HG03066 (cell line): Measurements from ENCODE around the gene TP53BP1.

ENCODE experiments used
- ATAC-seq: cut with Tn5 transposase; IDR thresholded peaks from one replicate; pipeline ENCODE4 v1.9.1; 2021; ENCODE audit warnings: low read depth; ENCODE audit not compliant: unreplicated experiment

Gene TP53BP1

GRCh38 chr15:43489191-43489590, 3.8 kb downstream of the TP53BP1 start:
- ATAC-seq, result no peak

DNA sequence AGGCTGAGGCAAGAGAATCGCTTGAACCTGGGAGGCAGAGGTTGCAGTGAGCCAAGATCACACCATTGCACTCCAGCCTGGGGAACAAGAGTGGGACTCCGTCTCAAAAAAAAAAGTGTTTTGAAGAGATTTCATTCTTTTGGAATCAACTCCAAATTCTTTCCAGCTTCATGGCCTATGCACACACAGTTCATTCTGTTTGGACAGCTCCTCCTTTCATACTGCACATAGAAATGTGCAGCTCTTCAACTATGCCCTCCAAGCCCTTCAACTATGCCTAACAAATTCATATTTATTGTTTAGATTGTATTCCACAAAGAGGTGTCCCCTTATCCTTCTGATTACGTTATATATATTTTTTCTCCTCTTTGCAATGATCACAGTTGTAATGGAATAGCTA, 4.2 kb downstream of the TP53BP1 start:
- ATAC-seq, result no peak

- ATAC-seq, result no peak
Measured at GRCh38 chr15:43487271-43487895, 5.6 kb downstream of the TP53BP1 start.

DNA sequence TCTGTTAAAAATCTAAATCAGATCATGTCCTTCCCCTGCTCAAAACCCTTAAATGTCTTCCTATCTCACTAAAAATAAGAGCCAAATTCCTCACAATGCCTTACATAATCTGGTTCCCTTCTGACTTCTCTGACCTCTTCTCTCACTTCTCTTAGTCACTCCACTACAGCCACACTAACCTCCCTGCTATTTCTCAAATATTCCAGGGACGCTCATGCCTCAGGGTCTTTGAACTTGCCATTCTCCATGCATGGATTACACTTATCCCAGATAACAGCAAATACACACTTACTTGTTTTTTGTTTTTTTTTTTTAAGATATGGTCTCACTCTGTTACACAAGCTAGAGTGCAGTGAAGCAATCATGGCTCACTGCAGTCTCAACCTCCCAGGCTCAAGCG, 8.5 kb downstream of the TP53BP1 start:
- no peak for ATAC-seq

- ATAC-seq, result no peak
Measured at GRCh38 chr15:43483297-43484128, 9.4 kb downstream of the TP53BP1 start.

DNA sequence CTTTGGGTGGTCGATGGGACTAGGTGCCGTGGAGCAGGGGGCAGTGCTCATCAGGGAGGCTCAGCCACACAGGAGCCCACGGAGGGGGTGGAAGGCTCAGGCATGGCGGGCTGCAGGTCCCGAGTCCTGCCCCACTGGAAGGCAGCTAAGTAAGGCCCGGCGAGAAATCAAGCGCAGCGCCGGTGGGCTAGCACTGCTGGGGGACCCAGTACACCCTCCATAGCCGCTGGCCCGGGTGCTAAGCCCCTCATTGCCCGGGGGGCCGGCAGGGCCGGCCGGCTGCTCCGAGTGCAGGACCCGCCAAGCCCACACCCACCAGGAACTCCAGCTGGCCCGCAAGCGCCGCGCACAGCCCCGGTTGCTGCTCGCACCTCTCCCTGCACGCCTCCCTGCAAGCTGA, 19.1 kb downstream of the TP53BP1 start:
- ATAC-seq, result no peak

DNA sequence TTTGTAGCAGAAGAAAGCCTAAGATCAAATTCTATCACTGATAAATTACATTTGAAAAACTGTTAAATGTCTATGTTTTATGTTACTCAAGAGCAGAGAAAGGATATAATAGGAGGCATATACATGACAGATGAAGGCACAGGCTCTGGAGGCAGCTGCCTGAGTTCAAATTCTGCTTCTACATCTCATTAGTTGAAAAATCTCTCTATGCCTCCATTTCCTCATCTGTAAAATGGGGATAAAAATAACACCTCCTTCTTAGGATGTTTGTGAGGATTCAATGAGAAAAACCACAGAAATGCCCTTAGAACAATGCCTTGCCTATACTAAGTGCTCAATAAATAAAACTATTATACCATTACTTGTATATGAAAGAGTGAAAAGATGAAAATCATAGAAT, 21.0 kb downstream of the TP53BP1 start:
- ATAC-seq, result no peak

DNA sequence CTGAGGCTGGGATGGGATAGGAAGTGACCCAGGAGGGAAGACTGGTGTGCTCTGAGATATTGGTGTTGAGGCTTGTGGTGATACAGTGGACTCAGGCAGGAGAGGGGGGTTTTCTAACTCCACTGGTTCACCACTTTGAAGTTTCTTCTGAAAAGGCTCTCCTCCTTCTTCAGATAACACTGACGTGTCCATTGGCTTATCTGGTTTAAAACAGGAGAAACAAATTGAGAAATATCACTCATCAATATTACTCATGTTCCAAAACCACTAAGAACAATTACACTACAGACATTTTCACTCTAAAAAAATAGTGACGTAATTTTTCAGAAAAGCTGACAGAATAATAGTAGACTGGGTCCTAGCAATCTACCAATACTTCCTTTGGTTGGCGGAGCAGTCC, 23.1 kb downstream of the TP53BP1 start:
- no peak for ATAC-seq

GRCh38 chr15:43465100-43465499, 27.9 kb downstream of the TP53BP1 start:
- ATAC-seq, result no peak

- no peak for ATAC-seq
Measured at GRCh38 chr15:43463998-43464397, 29.0 kb downstream of the TP53BP1 start.

GRCh38 chr15:43463507-43463906, 29.4 kb downstream of the TP53BP1 start:
- ATAC-seq, result no peak

DNA sequence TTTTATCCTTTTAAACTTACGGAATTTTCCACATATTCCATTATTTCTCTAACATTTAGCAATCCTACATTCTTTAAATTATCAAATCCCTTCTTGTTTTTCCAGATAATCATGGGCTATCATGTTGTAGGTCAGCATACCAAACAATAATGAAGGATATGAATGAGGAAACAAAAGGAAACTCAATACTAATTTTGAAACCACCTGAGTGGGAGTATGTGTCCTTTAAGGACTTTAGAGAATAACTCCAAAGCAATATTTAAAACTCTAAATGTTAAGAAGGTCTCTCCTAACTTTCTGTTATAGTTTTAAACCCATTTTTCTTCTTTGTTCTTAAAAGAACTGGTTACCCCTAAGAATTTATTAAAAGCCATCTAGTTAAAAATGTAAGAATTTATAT, 43.0 kb downstream of the TP53BP1 start:
- ATAC-seq, result no peak

GRCh38 chr15:43446344-43446743, 46.6 kb downstream of the TP53BP1 start:
- ATAC-seq, result no peak

DNA sequence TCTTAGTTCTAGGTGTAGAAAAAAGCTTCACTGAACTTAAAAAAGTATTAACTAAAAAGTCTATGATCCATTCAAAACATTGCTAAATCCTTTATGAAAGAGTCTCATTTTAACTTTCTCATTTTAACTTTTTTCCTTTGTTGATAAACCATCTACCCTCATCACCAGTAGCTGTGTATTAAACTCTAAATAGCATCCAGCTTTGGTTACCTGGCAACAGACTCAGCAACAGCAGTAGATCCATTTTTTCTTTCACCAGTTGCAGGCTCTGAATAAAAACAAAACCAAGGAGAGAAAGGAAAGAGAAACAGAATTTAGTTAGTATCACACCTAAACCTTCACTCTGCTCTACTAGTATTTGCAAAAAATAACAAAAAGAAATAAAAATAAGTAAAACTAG, 51.6 kb downstream of the TP53BP1 start:
- ATAC-seq, result no peak

- peak; percentile 58 for ATAC-seq
Measured at GRCh38 chr15:43440721-43441281, 52.2 kb downstream of the TP53BP1 start.

- no peak for ATAC-seq
Measured at GRCh38 chr15:43439268-43439667, 53.7 kb downstream of the TP53BP1 start.

DNA sequence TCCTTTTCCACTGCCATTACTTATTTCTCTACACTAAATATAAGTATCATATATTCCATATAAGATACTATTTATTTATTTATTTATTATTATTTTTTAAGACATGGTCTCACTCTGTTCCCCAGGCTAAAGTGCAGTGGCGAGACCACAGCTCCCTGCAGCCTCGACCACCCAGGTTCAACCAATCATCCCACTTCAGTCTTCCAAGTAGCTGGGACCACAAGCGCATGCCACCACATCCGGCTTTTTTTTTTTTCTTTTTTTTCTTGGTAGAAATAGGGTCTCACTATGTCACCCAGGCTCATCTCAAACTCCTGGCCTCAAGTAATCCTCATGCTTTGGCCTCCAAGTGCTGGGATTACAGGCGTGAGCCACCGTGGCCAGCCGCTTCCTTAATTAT, 56.6 kb downstream of the TP53BP1 start:
- no peak for ATAC-seq

DNA sequence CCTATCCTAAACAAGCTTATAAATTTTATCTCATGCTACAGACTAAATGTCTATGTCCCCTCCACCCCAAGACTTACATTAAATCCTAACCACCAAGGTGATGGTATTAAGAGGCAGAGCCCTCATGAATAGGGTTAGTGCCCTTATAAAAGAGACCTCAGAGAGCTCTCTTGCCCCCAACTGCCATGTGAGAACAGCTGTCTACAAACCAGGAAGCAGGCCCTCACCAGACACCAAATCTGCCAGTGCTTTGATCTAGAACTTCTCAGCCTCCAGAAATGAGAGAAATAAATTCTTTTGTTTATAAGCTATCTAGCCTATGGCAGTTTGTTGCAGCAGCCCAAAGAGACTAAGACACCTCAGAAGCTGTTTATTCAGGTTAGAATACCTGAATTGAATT, 58.5 kb downstream of the TP53BP1 start:
- no peak for ATAC-seq

DNA sequence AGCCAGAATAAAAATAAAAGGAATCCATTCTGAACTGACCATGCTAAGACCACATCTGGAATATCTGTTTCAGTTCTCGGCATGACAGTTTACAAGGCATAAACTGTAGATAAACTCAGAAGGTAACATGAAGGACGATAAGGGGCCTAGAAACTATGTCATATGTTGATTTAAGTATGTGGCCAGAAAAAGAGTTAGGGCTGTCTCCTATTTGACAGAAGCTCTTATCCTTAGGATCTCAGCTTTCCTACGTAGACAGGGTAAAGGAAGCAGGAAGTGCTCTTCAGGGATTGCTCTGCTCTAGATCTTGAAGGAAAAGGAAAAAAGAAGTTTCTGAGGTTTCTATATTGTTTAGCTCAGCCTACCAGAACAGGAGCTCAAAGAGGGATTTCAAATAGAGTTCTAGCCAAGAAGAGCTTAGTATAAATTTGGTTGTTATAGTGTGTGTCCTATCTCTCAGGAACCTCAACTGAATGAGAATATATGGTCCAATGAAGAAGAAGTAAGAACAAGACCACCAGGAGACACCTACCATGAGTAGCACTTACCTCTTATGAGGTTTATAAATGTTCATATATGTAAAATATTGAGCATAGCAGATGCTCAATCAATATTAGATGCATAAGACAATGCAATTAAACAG, 59.2 kb downstream of the TP53BP1 start:
- ATAC-seq, result no peak

DNA sequence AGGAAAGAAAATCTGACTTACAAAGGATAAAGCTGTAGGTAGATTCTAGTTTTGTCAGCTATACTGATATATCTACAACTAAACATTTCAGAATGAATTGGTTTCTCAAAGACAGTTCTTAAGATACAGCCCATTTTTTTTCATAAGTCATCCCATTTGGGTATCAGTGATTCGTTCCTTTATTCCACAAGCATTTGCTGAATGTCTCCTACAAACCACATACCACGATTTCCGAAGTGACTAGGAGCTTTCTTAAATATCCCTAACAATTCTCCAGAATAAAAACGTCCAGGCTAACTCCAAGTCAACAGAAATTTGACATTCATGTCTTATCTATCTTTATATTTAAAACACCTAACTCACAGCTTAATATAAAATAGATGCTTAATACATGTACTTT, 59.8 kb downstream of the TP53BP1 start:
- no peak for ATAC-seq

GRCh38 chr15:43429687-43430086, 63.3 kb downstream of the TP53BP1 start:
- ATAC-seq, result no peak
